GM18508 (cell line): ENCODE measurements around the gene EN1.
A peak's percentile ranks its signal among the peaks of the same experiment; 100 is the strongest.

Experiments used
- ATAC-seq: cut with Tn5 transposase; IDR thresholded peaks from one replicate; pipeline ENCODE4 v1.9.1; 2021; ENCODE audit warnings: moderate number of reproducible peaks; ENCODE audit not compliant: insufficient read depth, unreplicated experiment

Gene EN1

GRCh38 chr2:118846953-118847761, at the start of gene EN1:
Gene EN1 (minus strand): TSS chr2:118847648. CDS start chr2:118847167, 481 bp downstream.
- ATAC-seq, result no peak

DNA sequence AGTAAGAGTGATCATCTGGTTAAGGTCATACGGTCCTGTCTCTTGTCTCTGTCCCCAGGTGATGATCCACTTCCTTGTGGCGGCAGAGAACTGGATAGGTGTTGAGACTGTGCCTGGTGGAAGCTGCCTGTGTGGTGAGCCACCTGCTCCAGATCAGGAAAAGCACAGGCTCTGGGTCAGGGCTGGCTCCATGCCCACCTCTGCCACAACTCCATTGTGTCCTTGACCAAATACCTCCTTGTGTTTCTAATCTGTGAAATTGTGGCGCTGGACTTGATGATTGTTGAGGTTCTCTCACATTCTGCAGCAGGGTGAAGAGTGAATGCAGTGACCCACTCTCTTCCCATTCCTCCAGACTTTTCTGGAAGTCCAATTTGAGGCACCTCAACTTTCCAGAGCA, 45.7 kb upstream of the EN1 start:
- ATAC-seq, result no peak

DNA sequence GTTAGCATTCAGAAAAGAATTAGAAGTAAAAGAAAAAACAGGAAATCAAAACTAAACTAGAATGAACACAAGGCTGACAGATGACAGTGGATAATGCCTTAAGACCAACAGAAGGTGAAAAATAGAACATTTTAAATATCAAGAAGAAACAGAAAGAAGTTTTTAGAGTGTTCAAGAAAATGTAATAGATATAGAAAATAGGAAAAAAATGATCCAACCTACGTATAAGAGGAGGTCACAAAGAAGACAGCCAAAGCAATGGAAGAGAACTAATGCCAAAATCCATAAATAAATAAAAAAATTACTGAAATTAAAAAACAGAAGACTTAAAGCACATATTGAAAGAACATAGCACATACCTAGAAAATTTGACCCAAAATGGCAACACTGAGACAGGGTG, 42.5 kb upstream of the EN1 start:
- ATAC-seq, result no peak

DNA sequence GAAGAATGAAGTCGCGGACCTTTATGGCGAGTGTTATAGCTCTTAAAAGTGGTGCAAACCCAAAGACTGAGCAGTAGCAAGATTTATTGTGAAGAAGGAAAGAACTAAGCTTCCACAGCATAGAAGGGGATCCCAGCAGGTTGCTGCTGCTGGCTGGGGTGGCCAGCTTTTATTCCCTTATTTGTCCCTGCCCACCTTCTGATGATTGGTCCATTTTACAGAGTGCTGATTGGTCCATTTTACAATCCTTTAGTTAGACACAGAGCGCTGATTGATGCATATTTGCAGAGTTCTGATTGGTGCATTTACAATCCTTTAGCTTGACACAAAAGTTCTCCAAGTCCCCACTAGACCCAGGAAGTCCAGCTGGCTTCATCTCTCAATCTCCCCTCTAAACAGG, 36.3 kb upstream of the EN1 start:
- ATAC-seq, result no peak

DNA sequence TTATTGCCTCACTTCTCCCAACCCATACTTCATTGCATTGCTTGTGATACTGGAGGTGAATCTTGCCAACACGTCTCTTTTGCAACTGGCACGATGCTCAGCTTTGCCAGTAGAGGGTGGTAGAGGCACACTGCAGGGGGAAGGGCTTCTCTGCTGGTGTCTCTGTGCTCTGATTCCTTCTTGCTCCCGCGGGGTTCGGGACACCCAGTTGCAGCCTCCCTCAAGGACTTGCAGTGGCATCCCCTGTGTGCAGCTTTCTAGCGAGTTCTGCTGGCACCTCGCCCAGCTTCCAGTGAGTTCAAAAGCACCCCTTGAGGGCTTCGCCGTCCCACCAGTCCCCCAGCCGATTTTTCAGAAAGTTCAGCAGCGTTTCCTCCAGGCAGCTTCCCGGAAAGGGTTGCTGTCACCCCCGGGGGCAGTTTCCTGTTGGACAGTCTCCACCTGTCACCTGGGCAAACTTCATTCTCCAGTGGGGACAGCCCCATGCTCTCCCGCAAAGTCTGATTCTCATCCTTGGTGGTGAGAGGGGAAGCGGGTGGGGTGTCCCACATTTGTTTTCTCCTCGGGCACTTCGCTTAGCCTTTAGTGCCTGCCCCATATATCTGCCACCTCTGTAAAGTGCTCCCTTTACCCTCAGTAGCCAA, 35.4 kb upstream of the EN1 start:
- ATAC-seq, result peak; percentile 71

GRCh38 chr2:118881490-118882129, 34.2 kb upstream of the EN1 start:
- peak; percentile 75 for ATAC-seq

- ATAC-seq, result no peak
These were observed 33.1 kb upstream of the EN1 start for GRCh38 chr2:118880501-118880900.

GRCh38 chr2:118878531-118879149, 31.2 kb upstream of the EN1 start:
- ATAC-seq, result no peak

- no peak for ATAC-seq
These were observed 27.9 kb upstream of the EN1 start for GRCh38 chr2:118875318-118875717.

DNA sequence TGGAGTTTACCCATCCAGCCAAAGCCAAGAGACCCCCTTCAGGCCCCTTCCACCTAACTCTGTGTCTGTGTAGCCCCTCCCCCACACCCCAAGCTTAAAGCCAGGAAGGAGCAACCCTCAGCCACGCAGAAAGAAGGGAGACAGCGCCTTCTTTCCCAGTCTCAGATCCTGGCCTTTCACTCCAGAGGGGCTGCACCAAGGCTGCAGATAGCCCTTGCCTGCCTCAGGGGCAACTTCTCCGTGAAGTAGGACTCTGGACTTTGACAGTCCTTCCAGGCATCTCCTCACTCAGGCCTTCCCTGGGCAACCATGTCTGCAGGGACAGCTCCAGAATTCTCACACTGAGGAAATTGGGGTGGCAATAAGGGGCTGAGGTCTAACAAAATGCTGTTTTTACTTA, 26.9 kb upstream of the EN1 start:
- ATAC-seq, result no peak

GRCh38 chr2:118865106-118865505, 17.7 kb upstream of the EN1 start:
- peak; percentile 95 for ATAC-seq

DNA sequence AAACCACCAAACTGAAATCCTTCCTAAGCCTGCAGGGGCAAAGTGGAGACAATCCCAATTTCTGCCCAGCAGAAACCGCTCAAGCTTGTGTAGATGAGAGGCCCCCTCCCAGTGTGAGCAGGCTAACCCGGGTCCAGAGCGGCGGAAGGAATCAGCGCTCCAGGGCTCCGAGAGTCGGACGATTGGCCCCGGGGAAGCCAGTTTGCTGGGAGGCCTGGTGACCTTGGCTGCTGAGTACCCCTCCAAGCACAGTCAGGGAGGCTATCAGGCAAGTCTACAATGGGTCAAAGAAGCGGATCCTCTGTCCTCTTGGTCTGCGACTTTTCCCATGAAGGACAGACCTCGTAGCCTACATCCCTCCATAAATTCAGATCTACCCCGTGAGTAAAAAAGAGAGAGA, 16.8 kb upstream of the EN1 start:
- ATAC-seq, result no peak

DNA sequence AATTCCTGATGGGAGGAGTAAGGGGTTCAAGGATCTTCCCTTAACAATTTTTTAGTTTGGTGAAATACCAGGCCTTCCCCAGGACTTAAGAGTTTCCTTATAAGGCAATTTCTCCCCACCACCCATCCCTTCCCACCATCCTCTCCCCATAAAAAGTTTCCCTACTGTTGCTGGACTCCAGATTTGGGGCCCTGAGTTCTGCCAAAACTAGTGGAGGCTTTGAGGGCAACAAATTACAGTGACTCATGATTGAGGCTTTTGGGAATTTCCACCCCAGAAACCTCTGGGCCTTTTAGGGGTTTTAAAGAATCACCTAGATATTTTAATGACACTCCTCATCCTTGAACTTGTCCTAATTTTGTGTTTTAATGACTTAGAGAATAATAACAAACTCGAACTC, 14.3 kb upstream of the EN1 start:
- no peak for ATAC-seq

DNA sequence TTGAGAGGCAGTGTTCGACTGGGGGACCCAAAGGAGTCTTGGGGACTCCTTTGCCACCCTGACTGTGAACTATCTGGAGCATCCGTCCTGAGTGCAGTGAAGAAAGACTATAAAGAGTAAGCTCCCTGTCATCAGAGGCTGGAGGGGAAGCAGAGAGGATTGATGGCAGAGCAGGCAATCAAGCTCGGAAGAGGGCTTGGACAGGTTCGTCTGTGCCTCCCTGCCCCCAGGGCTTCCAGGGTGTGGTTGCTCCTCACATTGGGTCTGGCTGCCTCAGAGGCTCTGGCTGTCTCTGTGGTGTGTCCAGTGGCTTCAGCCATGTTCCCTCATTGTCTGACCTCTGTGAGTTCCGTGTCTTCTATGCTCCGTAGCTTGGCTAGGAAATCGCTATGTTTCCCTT, 13.8 kb upstream of the EN1 start:
- no peak for ATAC-seq

DNA sequence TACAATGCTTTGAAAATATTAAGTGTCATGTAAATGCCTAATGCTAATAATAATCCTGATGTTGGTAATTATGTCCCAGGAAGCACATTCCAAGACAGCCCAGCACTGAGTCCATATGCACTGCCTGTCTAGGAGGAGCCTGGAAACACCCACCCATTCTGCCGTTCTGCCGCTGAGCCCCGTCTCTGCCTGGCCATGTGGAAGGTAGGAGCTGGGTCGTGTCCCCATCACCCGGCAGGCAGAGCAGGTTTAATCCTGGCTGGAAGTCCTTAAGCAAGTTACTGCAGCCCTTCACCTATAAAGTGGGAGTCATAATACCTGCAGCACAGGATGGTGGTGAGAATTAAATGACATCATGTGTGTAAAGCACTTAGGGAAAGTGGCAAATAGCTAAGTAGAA, 13.1 kb upstream of the EN1 start:
- no peak for ATAC-seq

DNA sequence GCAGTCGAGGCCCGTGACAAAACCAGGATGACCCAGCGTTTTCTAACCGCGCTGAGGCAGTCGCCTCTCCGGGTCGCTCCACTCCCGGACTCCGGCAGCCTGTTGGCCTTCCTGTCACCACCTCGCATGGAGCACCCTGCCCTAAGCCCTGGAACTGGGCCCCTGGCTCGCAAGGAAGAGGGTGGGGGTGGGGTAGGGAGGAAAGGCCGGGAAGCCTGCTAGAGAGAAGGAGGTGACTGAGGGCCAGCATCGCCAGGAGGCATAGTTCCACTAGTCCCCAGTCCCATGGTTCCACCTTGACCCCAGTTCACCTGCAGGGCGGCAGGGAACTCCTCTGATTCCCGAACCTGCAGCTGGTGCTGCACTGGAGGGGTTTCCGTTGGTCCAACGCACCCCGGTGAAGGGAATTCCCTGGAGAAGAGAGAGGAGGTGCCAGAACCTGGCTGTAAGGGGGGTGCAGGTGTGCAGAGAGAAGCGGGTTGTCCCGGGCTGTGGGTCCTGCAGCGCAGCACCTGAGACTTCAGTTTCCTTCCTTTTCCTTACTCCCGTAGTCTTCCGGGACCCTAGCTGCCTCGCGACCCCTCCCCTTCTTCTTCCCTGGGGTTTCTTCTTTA, 11.8 kb upstream of the EN1 start:
- ATAC-seq, result no peak

DNA sequence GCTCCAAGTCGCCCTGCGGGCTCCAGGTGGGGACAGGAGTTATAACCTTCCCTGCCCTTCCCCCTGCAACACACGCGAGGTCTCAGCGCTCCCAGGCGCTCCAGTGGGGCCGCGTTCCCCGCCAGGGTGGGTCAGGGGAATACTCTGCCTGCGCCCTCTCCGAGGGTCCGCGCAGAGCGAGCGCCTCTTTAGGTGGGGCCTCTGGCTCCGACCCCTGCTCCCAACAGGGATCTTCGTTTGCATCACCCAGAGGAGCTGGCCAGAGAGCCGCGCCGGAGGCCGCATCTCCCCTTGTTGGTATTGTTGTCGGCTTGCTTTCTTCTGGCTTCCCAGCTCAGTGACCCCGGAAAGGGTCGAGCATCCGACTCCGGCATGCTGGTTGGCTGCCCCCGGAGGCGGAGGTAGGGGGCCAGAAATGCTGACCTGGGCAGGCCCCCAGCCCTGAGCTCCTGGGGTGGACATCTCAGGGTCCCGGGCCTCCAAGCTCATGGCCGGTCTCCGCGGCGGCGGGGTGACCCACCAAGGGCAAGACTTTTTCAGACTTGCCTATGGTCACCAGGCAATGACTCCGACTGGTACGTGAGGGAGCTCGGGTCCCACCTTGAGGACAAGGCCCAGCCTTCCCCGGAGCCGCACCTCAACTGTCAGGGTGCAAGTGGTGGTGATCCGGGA, 11.2 kb upstream of the EN1 start:
- ATAC-seq, result no peak

GRCh38 chr2:118857677-118858484, 10.4 kb upstream of the EN1 start:
- ATAC-seq, result no peak

GRCh38 chr2:118856978-118857676, 9.7 kb upstream of the EN1 start:
- ATAC-seq, result no peak
